GM21447 (cell line): Measurements from ENCODE around the gene TMEM123.

Experiments
- ATAC-seq: cut with Tn5 transposase; IDR thresholded peaks from one replicate; pipeline ENCODE4 v1.9.1; 2021; ENCODE audit not compliant: unreplicated experiment

The TMEM123 gene

DNA sequence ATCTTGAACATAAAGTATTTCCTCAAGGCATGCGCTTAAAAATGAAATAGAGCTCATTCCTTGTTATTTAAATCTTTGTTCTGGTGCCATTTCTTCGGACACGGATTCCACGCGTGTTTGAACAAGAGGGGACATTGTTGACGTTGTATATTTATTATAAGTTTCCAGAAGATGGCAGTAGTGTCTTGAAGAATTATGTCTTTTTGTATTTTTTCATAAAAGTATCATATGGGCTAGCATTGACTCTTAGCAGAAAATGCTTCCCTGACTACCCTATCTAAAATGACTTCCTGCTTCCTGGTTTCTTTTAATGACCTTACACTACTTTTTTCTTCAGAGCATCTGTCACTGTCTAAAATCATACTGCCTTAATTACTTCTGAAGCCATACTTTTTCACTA is 85.2 kb downstream of the TMEM123 start:
- ATAC-seq: no peak

DNA sequence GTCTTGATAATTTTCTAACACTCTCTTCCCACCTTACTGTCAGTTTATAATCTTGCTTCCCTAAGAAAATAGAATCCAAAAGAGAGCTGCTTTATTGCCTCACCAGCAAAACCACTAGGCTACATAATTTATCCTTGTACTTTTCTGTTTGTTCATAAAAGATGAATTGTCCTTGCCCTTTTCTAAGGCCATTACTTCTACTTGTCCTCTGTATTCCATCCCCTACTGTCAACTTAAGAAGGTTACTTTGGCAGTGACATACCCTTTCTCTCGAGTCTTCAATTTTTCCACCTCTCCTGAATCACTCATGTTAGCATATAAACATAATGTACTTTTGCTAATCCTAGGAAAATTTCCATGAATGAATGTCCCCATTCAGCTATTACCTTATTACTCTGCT is 87.6 kb downstream of the TMEM123 start:
- no peak for ATAC-seq

DNA sequence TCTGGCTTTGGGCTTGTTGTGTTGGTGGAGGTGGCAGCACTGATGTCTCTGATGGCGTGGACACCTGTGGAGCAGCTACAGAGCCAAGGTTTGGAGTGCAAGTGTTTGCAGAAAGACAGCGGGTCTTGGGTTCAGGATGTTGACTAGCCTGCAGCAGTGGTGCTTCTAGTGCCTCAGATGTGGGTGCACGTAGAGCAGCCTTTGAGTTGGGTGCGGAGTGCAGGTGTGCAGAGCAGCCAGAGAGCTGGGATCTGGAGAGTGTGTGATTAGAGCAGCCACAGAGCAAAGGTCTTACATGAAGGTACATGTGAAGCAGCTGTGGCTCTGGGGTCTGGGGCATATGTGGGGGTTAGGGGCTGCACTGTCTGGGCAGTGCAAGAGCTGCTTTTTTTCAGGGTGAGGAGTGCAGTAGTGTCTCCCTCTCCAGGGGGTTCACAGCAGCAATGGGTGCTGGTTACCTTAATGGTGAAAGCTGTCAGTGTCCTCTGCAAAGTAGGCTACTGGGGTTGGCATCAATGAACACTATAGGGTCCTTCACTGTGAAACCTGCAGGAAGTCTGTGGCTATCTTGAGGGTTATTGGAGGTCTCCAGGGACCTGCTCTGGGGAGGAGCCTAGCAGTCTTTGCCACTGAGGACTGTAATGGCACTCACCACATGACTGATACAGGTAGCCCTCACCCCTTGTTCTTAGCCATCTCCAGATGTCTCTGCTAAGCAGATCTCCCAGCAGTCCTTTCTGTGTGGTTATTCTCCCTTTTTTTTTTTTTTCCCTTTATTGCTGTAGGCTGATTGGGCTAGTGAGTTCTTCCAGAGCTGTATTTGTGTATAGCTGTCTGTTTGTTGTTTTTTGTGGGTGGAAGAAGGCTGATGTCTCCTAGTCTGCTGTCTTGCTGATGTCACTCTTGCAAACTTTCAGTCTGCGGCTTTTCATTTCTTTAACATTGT is 91.2 kb downstream of the TMEM123 start:
- ATAC-seq: peak; percentile 91

DNA sequence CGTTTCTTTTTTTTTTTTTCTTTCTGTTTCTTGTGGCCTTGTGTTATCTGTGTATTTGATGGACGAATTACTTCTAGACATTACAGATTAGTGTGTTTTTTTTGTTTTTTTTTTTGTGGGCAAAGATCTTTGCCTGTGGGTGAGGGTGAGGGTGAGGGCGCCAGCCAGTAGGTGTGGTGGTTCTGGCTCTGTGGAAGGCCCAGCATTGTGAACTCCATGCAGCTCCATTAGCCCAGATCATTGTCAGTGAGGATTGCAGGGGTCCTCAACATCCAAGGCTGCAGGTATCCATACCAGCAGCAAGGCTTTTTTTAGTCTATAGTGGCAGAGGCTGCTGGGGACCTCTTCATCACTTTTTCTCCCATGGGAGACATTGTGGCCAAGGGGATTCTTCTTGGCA is 91.9 kb downstream of the TMEM123 start:
- no peak for ATAC-seq

DNA sequence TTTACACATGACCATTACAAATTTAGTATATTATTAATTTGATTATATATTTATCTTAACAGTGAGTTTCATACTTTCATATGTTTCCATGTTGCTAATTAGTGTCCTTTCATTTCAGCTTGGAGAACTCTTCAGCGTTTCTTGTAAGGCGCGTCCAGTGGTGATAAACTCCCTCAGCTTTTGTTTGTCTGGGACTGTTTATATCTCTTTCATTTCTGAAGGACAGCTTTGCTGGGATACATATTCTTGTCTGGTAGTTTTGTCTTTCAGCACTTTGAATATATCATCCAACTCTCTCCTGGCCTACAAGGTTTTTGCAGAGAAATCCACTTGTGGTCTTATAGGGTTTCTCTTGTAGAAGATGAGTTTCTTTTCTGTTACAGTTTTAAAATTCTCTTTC is 93.2 kb downstream of the TMEM123 start:
- ATAC-seq: no peak

DNA sequence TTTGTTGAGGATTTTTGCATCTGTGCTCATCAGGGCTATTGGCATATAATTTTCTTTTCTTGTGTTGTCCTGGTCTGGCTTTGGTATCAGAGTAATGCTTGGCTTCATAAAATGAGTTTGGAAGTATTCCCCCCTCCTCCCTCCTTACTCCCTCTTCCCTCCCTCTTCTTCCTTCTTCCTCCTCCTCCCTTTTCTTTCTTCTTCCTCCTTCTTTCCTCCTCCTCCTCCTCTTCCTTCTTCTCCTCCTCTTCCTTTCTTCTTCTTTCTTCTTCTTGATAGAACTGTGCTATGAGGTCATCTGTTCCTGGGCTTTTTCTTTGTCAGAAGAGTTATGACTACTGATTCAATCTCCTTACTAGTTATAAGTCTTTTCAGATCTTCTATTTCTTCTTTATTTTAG is 95.4 kb downstream of the TMEM123 start:
- ATAC-seq: no peak

DNA sequence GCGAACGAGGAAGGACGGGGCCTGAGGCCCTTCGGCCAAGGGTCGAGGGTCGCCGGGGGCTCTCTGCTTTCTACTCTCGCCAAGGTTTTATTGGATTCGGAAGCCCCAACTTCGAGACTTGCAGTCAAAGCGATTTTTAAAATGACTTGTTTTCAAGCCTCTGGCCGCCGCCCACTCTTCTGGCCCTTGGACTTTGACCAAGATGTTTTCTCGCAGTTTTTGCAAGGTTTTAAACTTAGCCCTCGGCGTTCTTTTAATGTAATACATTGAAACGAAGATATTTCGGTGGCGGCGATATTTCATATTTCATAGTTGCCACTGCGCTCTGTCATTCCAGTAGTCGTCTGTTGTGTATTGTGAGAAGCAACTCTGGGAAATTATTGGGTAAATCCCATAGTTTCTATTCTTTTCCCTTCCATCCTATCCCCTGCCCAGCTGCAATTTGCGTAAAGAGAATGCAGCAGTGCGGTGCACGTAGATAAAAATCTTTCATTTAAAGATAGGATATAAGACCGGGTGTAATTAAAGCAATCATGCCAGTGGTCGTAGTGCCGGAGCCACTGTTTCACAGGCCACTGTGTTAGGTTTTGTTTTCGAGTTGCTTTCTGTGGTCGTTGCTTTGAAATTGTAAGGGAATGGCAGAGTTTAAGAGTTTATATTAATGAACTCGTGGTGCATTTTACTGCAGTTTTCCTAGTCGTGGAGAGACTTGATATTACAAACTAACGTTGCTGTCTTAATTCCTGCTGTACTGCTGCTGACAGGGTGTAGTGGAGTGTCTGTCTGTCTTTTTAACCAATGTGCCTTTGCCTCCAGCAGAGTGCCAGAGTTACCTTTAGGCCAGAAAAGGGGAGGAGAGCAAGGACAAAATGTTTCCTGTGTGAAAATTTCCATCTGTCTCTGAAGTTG is 104.8 kb downstream of the TMEM123 start:
- peak; percentile 24 for ATAC-seq

DNA sequence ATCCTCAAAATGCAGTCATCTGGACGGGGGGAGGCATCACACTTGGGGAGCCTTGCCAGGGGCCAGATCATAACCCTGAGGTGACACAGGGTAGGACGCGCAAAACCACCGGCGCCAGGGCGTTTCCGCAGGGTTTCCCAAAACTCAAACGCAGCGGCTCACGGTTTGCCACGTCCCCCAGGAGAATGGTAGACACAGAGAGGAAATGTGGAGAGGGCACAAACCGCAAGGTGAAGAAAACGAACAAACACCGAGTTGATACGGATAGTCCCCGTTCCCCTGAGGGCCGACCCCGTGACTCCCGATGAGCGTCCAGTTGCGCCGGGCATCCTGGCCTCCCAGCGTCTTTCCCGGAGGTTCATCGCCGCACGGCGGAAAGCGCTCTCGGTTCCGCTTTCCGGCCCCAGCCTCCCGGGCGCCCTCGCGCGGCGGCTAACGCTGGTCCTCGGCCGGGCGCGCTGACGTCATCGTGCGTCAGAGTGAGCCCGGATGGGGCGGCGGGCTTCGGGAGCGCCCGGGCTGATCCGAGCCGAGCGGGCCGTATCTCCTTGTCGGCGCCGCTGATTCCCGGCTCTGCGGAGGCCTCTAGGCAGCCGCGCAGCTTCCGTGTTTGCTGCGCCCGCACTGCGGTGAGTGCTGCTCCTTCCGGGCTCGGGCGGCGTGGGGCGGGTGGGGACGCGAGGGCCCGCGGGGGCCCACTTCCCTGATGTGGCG is 105.7 kb downstream of the TMEM123 start, which contains the start of gene BIRC2:
BIRC2 (plus strand) TSS at position 467 of the 714 bp plus-strand sequence. CDS start 2,641 bp downstream, outside the sequence.
- peak; percentile 76 for ATAC-seq

DNA sequence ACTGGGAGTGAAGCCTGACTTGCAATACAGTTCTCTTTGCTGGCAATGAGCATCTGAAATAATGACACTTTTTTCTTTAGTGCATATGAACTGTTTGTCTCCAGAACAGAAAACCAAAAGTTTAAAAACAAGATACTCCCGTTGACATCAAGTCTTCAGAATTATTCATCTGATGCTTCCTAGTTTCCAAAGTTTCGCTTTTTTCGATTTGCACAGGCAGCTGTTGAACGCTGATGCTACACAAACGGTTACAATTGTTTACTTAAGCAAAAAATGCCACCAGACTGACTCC is 106.2 kb downstream of the TMEM123 start:
- no peak for ATAC-seq
